ENCODE measurements around the gene COPZ1. TPM values are rescaled to one million over a fixed set of nuclear protein-coding genes. Genes with fewer than 3 reads are reported as not detected.
"Not testable (repeated sequence)": the region's sequence is repeated elsewhere in the genome, so short reads cannot be mapped to it uniquely, and the experiment has no call there.

COPZ1 gene
- total and polyA plus RNA-seq, 4 experiments from 2014 or later, result 81.6 to 200 (median 121) TPM

DNA sequence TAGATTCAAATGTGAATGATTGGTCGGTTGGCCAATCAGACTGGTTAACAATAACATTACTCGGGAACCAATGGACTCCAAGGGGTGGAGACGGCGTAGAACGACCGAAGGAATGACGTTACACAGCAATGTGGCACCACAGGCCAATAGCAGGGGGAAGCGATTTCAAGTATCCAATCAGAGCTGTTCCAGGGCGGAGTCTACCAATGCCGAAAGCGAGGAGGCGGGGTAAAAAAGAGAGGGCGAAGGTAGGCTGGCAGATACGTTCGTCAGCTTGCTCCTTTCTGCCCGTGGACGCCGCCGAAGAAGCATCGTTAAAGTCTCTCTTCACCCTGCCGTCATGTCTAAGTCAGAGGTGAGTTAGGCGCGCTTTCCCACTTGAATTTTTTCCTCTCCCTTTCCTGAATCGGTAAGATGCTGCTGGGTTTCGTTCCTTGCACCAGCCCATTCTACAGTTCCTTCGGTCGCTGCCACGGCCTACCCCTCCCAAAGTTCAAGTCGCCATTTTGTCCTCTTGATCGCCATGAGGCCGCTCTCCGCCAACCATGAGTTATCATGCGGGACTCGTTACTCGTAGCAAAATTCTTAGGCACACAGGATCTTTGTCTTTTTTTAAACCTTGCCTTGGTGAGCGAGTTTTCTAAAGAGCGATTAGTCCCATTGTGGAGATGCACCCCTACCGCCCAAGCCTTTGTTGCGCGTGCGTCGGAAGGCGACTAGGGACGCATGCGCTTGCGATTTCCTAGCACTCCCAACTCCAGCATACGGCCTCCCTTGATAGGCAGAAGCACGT, 44.3 kb upstream of the COPZ1 start, which contains the start of gene HNRNPA1:
Gene HNRNPA1, plus strand, starts transcription at position 259 of the 793 bp plus-strand sequence. Its CDS starts 82 bp downstream, at position 341.
- no peaks in the 10 kb centered on the region for H3K27me3 Mint-ChIP-seq
- H3K4me1 Mint-ChIP-seq, result peaks cover 13 to 55% (median 32%) of the 10 kb centered on the region in 4 donors
- CTCF ChIA-PET (ENCODE audit: partially characterized antibody), result interaction anchor here (0.9 to 4.0 kb wide), 10 partner anchors 13 to 125 kb away, joined by 3 to 25 read pairs (median 5); partner anchors contain the start of gene COPZ1

DNA sequence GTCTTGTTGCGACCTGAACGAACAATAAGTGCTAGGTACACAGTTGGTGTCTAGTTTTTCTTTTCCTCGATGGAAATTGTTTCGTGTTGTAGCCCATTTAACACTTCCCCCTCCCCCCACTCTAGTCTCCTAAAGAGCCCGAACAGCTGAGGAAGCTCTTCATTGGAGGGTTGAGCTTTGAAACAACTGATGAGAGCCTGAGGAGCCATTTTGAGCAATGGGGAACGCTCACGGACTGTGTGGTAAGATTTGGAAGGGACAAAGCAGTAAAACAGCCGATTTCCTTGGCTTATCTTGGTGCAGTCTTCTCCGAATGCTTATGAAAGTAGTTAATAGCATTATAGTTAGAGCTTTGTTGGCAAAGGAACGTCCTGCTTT, 43.7 kb upstream of the COPZ1 start:
- H3K4me3 Mint-ChIP-seq; H3K27me3 ChIP-seq (ENCODE audit: insufficient read depth, low read length); H3K9me3 ChIP-seq (ENCODE audit: control insufficient read depth in 1 of 2, low read length in 2 of 2); H3K27me3 Mint-ChIP-seq; intact Hi-C loops (cut with micrococcal nuclease); H3K27ac Mint-ChIP-seq; H3K9me3 Mint-ChIP-seq; DNase-seq: not testable (repeated sequence)
- CTCF ChIA-PET (ENCODE audit: partially characterized antibody), result interaction anchor here (1.0 to 4.0 kb wide), 5 partner anchors 12 to 76 kb away, joined by 3 to 25 read pairs (median 14); partner anchors contain the start of gene COPZ1
- Mint-ChIP-seq H3K4me1 (peaks cover 7 to 54% (median 29%) of the 10 kb centered on the region in 4 donors), H3K36me3 (peaks cover 0 to 18% of the 10 kb centered on the region in 2 donors)
- H3K4me3 ChIP-seq (ENCODE audit: low read length in 2 of 2), result peak overlapping the region; percentile 90 to 94
- H3K36me3 ChIP-seq (ENCODE audit: insufficient read depth, low read length), result peaks cover 41% of the 10 kb centered on the region
- peak overlapping the region; percentile 92 for H3K27ac ChIP-seq (ENCODE audit: low read depth, low read length)
- H3K4me1 ChIP-seq (ENCODE audit: insufficient read depth, low read length), result peaks cover 81% of the 10 kb centered on the region
- POLR2A ChIA-PET (ENCODE audit: partially characterized antibody), result interaction anchor here (0.7 to 3.1 kb wide), 13 partner anchors 9 to 217 kb away, joined by 3 to 69 read pairs (median 5); partner anchors contain the start of genes COPZ1, ITGA5, NCKAP1L and NFE2

More for the DNA sequence above, 44.3 kb upstream of the COPZ1 start, which contains the start of gene HNRNPA1:
- Mint-ChIP-seq H3K9me3 (peaks cover 0 to 2% (median 0%) of the 10 kb centered on the region in 8 donors), H3K27ac (no peak within 1 kb of the TSS), H3K36me3 (peaks cover 0 to 14% of the 10 kb centered on the region in 2 donors), H3K4me3 (no peak within 1 kb of the TSS)
- Histone ChIP-seq H3K9me3 (ENCODE audit: control insufficient read depth in 1 of 2, low read length in 2 of 2) (no peaks in the 10 kb centered on the region), H3K4me1 (ENCODE audit: insufficient read depth, low read length) (peaks cover 81% of the 10 kb centered on the region), H3K27ac (ENCODE audit: low read depth, low read length) (peak within 1 kb of the TSS; percentile 92), H3K27me3 (ENCODE audit: insufficient read depth, low read length) (no peaks in the 10 kb centered on the region), H3K36me3 (ENCODE audit: insufficient read depth, low read length) (peaks cover 35% of the 10 kb centered on the region), H3K4me3 (ENCODE audit: low read length in 2 of 2) (peak within 1 kb of the TSS; percentile 90 to 94)
- DNase-seq, result peak; percentile 95 to 99 (median 99)
- intact Hi-C loops (cut with micrococcal nuclease), result loop anchor here (1.0 kb wide), 3 partner anchors 44 to 217 kb away; partner anchors contain the start of gene NCKAP1L
- POLR2A ChIA-PET (ENCODE audit: partially characterized antibody), result interaction anchor here (0.6 to 3.1 kb wide), 42 partner anchors 8 to 1835 kb away, joined by 3 to 69 read pairs (median 4); partner anchors contain the start of genes CALCOCO1, COPZ1, EIF4B and ITGA5

DNA sequence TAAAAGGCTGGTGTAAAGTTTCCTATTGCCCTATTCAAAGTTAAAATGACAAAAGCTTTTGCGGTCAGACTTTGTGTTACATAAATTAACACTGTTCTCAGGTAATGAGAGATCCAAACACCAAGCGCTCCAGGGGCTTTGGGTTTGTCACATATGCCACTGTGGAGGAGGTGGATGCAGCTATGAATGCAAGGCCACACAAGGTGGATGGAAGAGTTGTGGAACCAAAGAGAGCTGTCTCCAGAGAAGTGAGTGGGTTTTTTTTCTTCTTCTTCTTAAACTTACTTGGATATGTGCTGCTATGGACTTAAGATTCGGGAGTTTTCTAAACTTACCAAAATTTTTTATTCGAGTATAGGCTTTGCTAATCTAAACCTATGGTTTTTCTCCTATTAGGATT, 43.2 kb upstream of the COPZ1 start:
- Mint-ChIP-seq H3K4me1 (peaks cover 3 to 50% (median 27%) of the 10 kb centered on the region in 4 donors), H3K36me3 (peaks cover 0 to 19% of the 10 kb centered on the region in 2 donors)
- CTCF ChIA-PET (ENCODE audit: partially characterized antibody), result interaction anchor here (1.0 to 4.0 kb wide), 5 partner anchors 12 to 75 kb away, joined by 3 to 25 read pairs (median 14); partner anchors contain the start of gene COPZ1

DNA sequence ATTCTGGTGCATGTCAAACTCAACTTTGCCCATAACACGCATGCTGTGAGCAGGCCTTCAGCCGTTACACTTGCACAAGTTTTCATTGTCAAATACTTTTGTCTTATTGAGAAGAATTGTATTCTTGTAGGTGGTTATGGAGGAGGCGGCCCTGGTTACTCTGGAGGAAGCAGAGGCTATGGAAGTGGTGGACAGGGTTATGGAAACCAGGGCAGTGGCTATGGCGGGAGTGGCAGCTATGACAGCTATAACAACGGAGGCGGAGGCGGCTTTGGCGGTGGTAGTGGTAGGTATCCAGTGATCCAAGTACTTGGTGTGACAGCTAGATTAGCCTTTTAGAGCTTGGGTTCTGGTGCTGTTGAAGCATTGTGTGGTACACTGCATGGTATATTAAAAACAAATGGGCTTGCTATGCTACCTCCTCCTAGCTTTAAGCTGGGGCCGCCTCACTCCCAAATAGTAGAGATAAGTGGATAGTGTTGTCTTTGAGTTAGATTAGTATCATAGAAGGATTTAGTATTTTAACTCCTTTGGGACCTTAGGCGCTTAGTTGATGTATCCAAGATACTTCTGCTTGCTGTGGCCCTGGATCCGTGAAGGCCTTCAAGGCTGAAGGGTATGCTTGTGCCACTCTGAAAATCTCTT, 41.9 kb upstream of the COPZ1 start:
- peaks cover 0 to 2% (median 0%) of the 10 kb centered on the region in 8 donors for H3K9me3 Mint-ChIP-seq
- peak overlapping the region in 2 of 7 donors; percentile 82 to 93 for H3K27ac Mint-ChIP-seq
- ChIA-PET CTCF (ENCODE audit: partially characterized antibody) (interaction anchor here (1.0 to 5.1 kb wide), 7 partner anchors 11 to 97 kb away, joined by 3 to 40 read pairs (median 5); partner anchors contain the start of gene COPZ1), POLR2A (ENCODE audit: partially characterized antibody) (interaction anchor here (0.8 to 1.5 kb wide), 4 partner anchors 10 to 66 kb away, joined by 3 to 6 read pairs (median 4); partner anchors contain the start of gene COPZ1)
- Histone ChIP-seq H3K4me1 (ENCODE audit: insufficient read depth, low read length) (peaks cover 64% of the 10 kb centered on the region), H3K9me3 (ENCODE audit: control insufficient read depth in 1 of 2, low read length in 2 of 2) (no peaks in the 10 kb centered on the region), H3K27ac (ENCODE audit: low read depth, low read length) (peak overlapping the region; percentile 92), H3K36me3 (ENCODE audit: insufficient read depth, low read length) (peaks cover 59% of the 10 kb centered on the region), H3K4me3 (ENCODE audit: low read length in 2 of 2) (peak overlapping the region; percentile 2 to 90), H3K27me3 (ENCODE audit: insufficient read depth, low read length) (no peaks in the 10 kb centered on the region)
- peaks cover 3 to 33% of the 10 kb centered on the region in 2 donors for H3K36me3 Mint-ChIP-seq
- peak in 1 of 5 donors; percentile 52 for DNase-seq
- intact Hi-C loops (cut with micrococcal nuclease), result no loop called here
- peaks cover 0 to 46% (median 27%) of the 10 kb centered on the region in 4 donors for H3K4me1 Mint-ChIP-seq
- no peak overlapping the region for H3K4me3 Mint-ChIP-seq
- H3K27me3 Mint-ChIP-seq, result no peaks in the 10 kb centered on the region

More for the DNA sequence above, 43.2 kb upstream of the COPZ1 start:
- H3K27ac Mint-ChIP-seq; H3K9me3 Mint-ChIP-seq; H3K4me3 Mint-ChIP-seq; DNase-seq; H3K9me3 ChIP-seq (ENCODE audit: control insufficient read depth in 1 of 2, low read length in 2 of 2); H3K27me3 ChIP-seq (ENCODE audit: insufficient read depth, low read length); H3K27me3 Mint-ChIP-seq; intact Hi-C loops (cut with micrococcal nuclease): not testable (repeated sequence)
- Histone ChIP-seq H3K4me1 (ENCODE audit: insufficient read depth, low read length) (peaks cover 78% of the 10 kb centered on the region), H3K4me3 (ENCODE audit: low read length in 2 of 2) (peak overlapping the region; percentile 90 to 94), H3K36me3 (ENCODE audit: insufficient read depth, low read length) (peaks cover 45% of the 10 kb centered on the region), H3K27ac (ENCODE audit: low read depth, low read length) (peak overlapping the region; percentile 92)
- POLR2A ChIA-PET (ENCODE audit: partially characterized antibody), result interaction anchor here (0.7 to 3.1 kb wide), 12 partner anchors 9 to 216 kb away, joined by 3 to 69 read pairs (median 9); partner anchors contain the start of genes COPZ1, ITGA5, NCKAP1L and NFE2

DNA sequence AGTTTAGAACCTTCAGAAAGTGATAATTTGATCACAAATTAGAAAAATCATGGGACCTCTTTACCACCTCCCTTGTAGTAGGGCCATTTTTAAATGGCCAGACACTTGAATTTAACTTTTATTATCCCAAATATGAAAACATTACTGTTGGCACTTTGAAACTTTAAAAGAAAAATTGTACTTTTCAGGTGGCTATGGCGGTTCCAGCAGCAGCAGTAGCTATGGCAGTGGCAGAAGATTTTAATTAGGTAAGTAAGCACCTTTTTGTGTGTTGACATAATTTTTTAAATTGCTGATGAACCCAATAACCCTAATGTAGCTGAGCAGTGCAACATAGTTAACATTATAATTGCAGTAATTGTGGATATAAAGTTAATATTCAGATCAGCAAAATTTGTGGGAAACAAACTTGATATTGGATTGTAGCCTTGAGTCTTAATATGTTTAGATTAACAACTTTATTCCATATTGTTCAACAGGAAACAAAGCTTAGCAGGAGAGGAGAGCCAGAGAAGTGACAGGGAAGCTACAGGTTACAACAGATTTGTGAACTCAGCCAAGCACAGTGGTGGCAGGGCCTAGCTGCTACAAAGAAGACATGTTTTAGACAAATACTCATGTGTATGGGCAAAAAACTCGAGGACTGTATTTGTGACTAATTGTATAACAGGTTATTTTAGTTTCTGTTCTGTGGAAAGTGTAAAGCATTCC, 40.7 kb upstream of the COPZ1 start:
- Mint-ChIP-seq H3K4me3 (peak overlapping the region in 6 of 8 donors; percentile 16 to 64 (median 48)), H3K27ac (peak overlapping the region in 6 of 7 donors; percentile 16 to 85 (median 72)), H3K4me1 (peaks cover 0 to 37% (median 22%) of the 10 kb centered on the region in 4 donors), H3K36me3 (peaks cover 3 to 35% of the 10 kb centered on the region in 2 donors)
- Histone ChIP-seq H3K4me1 (ENCODE audit: insufficient read depth, low read length) (peaks cover 53% of the 10 kb centered on the region), H3K27ac (ENCODE audit: low read depth, low read length) (peak overlapping the region; percentile 6), H3K36me3 (ENCODE audit: insufficient read depth, low read length) (peaks cover 61% of the 10 kb centered on the region)
- intact Hi-C loops (cut with micrococcal nuclease); H3K27me3 Mint-ChIP-seq; H3K4me3 ChIP-seq (ENCODE audit: low read length in 2 of 2); H3K9me3 Mint-ChIP-seq; DNase-seq; H3K9me3 ChIP-seq (ENCODE audit: control insufficient read depth in 1 of 2, low read length in 2 of 2); H3K27me3 ChIP-seq (ENCODE audit: insufficient read depth, low read length): not testable (repeated sequence)
- ChIA-PET CTCF (ENCODE audit: partially characterized antibody) (interaction anchor here (1.0 to 5.1 kb wide), 8 partner anchors 10 to 96 kb away, joined by 3 to 40 read pairs (median 4); partner anchors contain the start of gene COPZ1), POLR2A (ENCODE audit: partially characterized antibody) (interaction anchor here (0.7 to 1.5 kb wide), 3 partner anchors 9 to 84 kb away, joined by 3 to 6 read pairs (median 4); no protein-coding TSS in a partner anchor)

Data from CD4-positive, alpha-beta memory T cell (primary cell).